ENCODE data around the gene SYNGR1. TPM values are rescaled to one million over a fixed set of nuclear protein-coding genes. Genes with fewer than 3 reads are reported as not detected.

The SYNGR1 gene
- total RNA-seq, 1 donor from 2014 or later = not detected

GRCh38 chr22:39362932-39363331, 13.1 kb downstream of the SYNGR1 start:
- Mint-ChIP-seq H3K9me3 (no peaks in the 10 kb centered on the region), H3K4me1 (no peaks in the 10 kb centered on the region), H3K27ac (no peak overlapping the region), H3K4me3 (no peak overlapping the region), H3K27me3 (peaks cover 2% of the 10 kb centered on the region), H3K36me3 (ENCODE audit: low read depth) (no peaks in the 10 kb centered on the region)
- DNase-seq = no peak
- intact Hi-C loops (cut with micrococcal nuclease) = no loop called here

- Mint-ChIP-seq H3K36me3 (ENCODE audit: low read depth) (no peaks in the 10 kb centered on the region), H3K4me3 (no peak overlapping the region), H3K27me3 (peaks cover 2% of the 10 kb centered on the region), H3K9me3 (no peaks in the 10 kb centered on the region), H3K4me1 (no peaks in the 10 kb centered on the region), H3K27ac (no peak overlapping the region)
- no peak for DNase-seq
- intact Hi-C loops (cut with micrococcal nuclease) = no loop called here
These were observed 14.1 kb downstream of the SYNGR1 start for GRCh38 chr22:39363751-39364515.

GRCh38 chr22:39364714-39365491, 15.1 kb downstream of the SYNGR1 start:
- Mint-ChIP-seq H3K4me1 (no peaks in the 10 kb centered on the region), H3K27ac (no peak overlapping the region)
- intact Hi-C loops (cut with micrococcal nuclease) = no loop called here

GRCh38 chr22:39365492-39365780, 15.6 kb downstream of the SYNGR1 start:
- no peaks in the 10 kb centered on the region for H3K36me3 Mint-ChIP-seq (ENCODE audit: low read depth)
- H3K27me3 Mint-ChIP-seq = peaks cover 3% of the 10 kb centered on the region
- no peaks in the 10 kb centered on the region for H3K9me3 Mint-ChIP-seq
- DNase-seq = no peak
- no peak overlapping the region for H3K27ac Mint-ChIP-seq
- no peaks in the 10 kb centered on the region for H3K4me1 Mint-ChIP-seq
- H3K4me3 Mint-ChIP-seq = no peak overlapping the region
- intact Hi-C loops (cut with micrococcal nuclease) = no loop called here

More at GRCh38 chr22:39364714-39365491, 15.1 kb downstream of the SYNGR1 start:
- H3K4me3 Mint-ChIP-seq = no peak overlapping the region
- peaks cover 2% of the 10 kb centered on the region for H3K27me3 Mint-ChIP-seq
- no peaks in the 10 kb centered on the region for H3K9me3 Mint-ChIP-seq
- no peak for DNase-seq
- H3K36me3 Mint-ChIP-seq (ENCODE audit: low read depth) = no peaks in the 10 kb centered on the region

GRCh38 chr22:39367035-39367434, 17.2 kb downstream of the SYNGR1 start:
- intact Hi-C loops (cut with micrococcal nuclease) = no loop called here
- Mint-ChIP-seq H3K9me3 (no peaks in the 10 kb centered on the region), H3K4me3 (no peak overlapping the region), H3K27ac (no peak overlapping the region), H3K36me3 (ENCODE audit: low read depth) (no peaks in the 10 kb centered on the region), H3K27me3 (peaks cover 3% of the 10 kb centered on the region), H3K4me1 (no peaks in the 10 kb centered on the region)
- DNase-seq = no peak

- Mint-ChIP-seq H3K9me3 (no peaks in the 10 kb centered on the region), H3K27me3 (peaks cover 3% of the 10 kb centered on the region), H3K4me1 (no peaks in the 10 kb centered on the region), H3K4me3 (no peak overlapping the region), H3K36me3 (ENCODE audit: low read depth) (no peaks in the 10 kb centered on the region), H3K27ac (no peak overlapping the region)
- no peak for DNase-seq
- intact Hi-C loops (cut with micrococcal nuclease) = no loop called here
These were observed 18.7 kb downstream of the SYNGR1 start for GRCh38 chr22:39368461-39368911.

- H3K27me3 Mint-ChIP-seq = peaks cover 3% of the 10 kb centered on the region
- H3K36me3 Mint-ChIP-seq (ENCODE audit: low read depth) = no peaks in the 10 kb centered on the region
- no peak overlapping the region for H3K27ac Mint-ChIP-seq
- no peak overlapping the region for H3K4me3 Mint-ChIP-seq
- intact Hi-C loops (cut with micrococcal nuclease) = no loop called here
- no peaks in the 10 kb centered on the region for H3K4me1 Mint-ChIP-seq
- H3K9me3 Mint-ChIP-seq = no peaks in the 10 kb centered on the region
- no peak for DNase-seq
These were observed 19.4 kb downstream of the SYNGR1 start for GRCh38 chr22:39369186-39369585.

GRCh38 chr22:39369586-39369985, 19.8 kb downstream of the SYNGR1 start:
- H3K36me3 Mint-ChIP-seq (ENCODE audit: low read depth) = no peaks in the 10 kb centered on the region
- intact Hi-C loops (cut with micrococcal nuclease) = no loop called here
- no peak overlapping the region for H3K27ac Mint-ChIP-seq

GRCh38 chr22:39371732-39372131, 21.9 kb downstream of the SYNGR1 start:
- Mint-ChIP-seq H3K4me3 (no peak overlapping the region), H3K36me3 (ENCODE audit: low read depth) (no peaks in the 10 kb centered on the region), H3K4me1 (no peaks in the 10 kb centered on the region), H3K27ac (no peak overlapping the region), H3K27me3 (peaks cover 3% of the 10 kb centered on the region), H3K9me3 (no peaks in the 10 kb centered on the region)
- intact Hi-C loops (cut with micrococcal nuclease) = no loop called here
- DNase-seq = no peak

More at GRCh38 chr22:39369586-39369985, 19.8 kb downstream of the SYNGR1 start:
- no peak for DNase-seq
- Mint-ChIP-seq H3K27me3 (peaks cover 3% of the 10 kb centered on the region), H3K4me1 (no peaks in the 10 kb centered on the region), H3K4me3 (no peak overlapping the region), H3K9me3 (no peaks in the 10 kb centered on the region)

- intact Hi-C loops (cut with micrococcal nuclease) = no loop called here
These were observed 24.4 kb downstream of the SYNGR1 start for GRCh38 chr22:39374191-39374590.

GRCh38 chr22:39374801-39375200, 25.0 kb downstream of the SYNGR1 start:
- H3K4me3 Mint-ChIP-seq = no peak overlapping the region
- intact Hi-C loops (cut with micrococcal nuclease) = no loop called here
- peaks cover 3% of the 10 kb centered on the region for H3K27me3 Mint-ChIP-seq
- H3K4me1 Mint-ChIP-seq = no peaks in the 10 kb centered on the region
- no peaks in the 10 kb centered on the region for H3K9me3 Mint-ChIP-seq
- H3K27ac Mint-ChIP-seq = no peak overlapping the region
- DNase-seq = no peak
- no peaks in the 10 kb centered on the region for H3K36me3 Mint-ChIP-seq (ENCODE audit: low read depth)

More at GRCh38 chr22:39374191-39374590, 24.4 kb downstream of the SYNGR1 start:
- Mint-ChIP-seq H3K36me3 (ENCODE audit: low read depth) (no peaks in the 10 kb centered on the region), H3K4me1 (no peaks in the 10 kb centered on the region), H3K9me3 (no peaks in the 10 kb centered on the region), H3K4me3 (no peak overlapping the region), H3K27ac (no peak overlapping the region), H3K27me3 (peaks cover 3% of the 10 kb centered on the region)
- no peak for DNase-seq

GRCh38 chr22:39375646-39376045, 25.9 kb downstream of the SYNGR1 start:
- Mint-ChIP-seq H3K27ac (no peak overlapping the region), H3K9me3 (no peaks in the 10 kb centered on the region), H3K36me3 (ENCODE audit: low read depth) (no peaks in the 10 kb centered on the region), H3K27me3 (peaks cover 2% of the 10 kb centered on the region), H3K4me1 (no peaks in the 10 kb centered on the region), H3K4me3 (no peak overlapping the region)
- no peak for DNase-seq
- intact Hi-C loops (cut with micrococcal nuclease) = no loop called here

- Mint-ChIP-seq H3K4me3 (no peak overlapping the region), H3K36me3 (ENCODE audit: low read depth) (no peaks in the 10 kb centered on the region), H3K27me3 (no peaks in the 10 kb centered on the region)
These were observed 30.3 kb downstream of the SYNGR1 start for GRCh38 chr22:39379756-39380730.

More at GRCh38 chr22:39379756-39380730, 30.3 kb downstream of the SYNGR1 start:
- H3K27ac Mint-ChIP-seq = no peak overlapping the region
- intact Hi-C loops (cut with micrococcal nuclease) = no loop called here
- no peaks in the 10 kb centered on the region for H3K9me3 Mint-ChIP-seq
- H3K4me1 Mint-ChIP-seq = no peaks in the 10 kb centered on the region
- DNase-seq = no peak
